Activated CD4-positive, alpha-beta T cell treated with anti-CD3 and anti-CD28 coated beads for 1 hour (primary cell): ENCODE results near the gene MRPL23.

ENCODE experiments used
- DNase-seq: peaks from one replicate; pipeline ENCODE4 v3.0.0-alpha.2; 2020

Gene MRPL23

DNA sequence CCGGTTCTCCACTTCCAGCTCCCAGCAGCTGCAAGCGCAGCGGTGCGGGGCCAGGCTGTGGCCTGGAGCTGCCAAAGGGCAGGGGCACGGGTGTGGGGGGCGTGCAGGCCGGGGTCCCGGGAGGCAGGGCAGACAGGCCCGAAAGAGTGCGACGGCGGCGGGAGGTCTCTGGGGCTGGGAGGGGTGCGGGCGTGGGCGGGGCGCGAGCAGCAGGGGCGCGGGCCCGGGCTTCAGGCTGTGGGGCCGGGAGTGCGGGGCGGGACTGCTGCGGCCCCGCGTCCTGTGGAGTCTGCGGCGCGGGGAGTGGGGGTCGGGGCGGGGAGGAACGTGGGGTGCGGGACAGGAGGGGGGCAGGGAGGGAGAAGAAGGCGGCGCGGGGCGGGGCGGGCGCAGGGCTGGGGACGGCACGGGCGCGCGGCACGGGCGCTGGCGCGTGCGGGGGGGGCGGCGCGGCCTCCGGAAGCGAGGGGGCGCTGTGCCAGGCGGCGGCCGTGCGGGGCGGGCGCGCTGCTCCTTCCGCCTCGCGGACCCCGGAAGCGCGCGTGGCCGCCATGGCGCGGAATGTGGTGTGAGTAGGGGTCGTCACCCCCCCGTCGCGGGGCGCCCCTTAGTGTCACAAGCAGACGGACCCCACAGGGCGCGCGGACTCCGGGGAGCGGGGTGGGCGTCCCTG is at the start of gene MRPL23:
MRPL23 (plus strand) TSS at position 521 of the 673 bp plus-strand sequence; CDS start at position 552, 31 bp downstream.
- no peak for DNase-seq

GRCh38 chr11:1899090-1899489 is 48.0 kb upstream of the MRPL23 start:
- DNase-seq, result no peak

DNA sequence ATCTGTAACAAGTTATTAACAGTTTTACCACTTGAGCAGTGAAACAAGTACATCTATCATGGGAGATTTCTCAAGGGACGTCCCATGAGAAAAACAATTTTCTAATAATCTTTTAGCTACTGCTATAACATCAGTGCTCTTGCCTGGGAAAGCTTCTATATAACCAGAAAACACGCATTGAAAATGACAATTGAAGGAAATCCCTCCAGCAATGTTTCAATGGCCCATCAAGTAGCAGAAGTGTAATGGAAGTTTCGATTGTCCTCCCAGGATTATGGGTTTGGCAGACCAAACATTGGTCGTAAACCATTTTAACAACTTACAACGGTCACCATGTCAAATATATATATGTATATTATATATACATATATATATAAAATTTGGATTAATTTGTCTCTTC is 47.4 kb upstream of the MRPL23 start:
- DNase-seq, result no peak

GRCh38 chr11:1906181-1906580 is 41.0 kb upstream of the MRPL23 start:
- DNase-seq, result no peak

DNA sequence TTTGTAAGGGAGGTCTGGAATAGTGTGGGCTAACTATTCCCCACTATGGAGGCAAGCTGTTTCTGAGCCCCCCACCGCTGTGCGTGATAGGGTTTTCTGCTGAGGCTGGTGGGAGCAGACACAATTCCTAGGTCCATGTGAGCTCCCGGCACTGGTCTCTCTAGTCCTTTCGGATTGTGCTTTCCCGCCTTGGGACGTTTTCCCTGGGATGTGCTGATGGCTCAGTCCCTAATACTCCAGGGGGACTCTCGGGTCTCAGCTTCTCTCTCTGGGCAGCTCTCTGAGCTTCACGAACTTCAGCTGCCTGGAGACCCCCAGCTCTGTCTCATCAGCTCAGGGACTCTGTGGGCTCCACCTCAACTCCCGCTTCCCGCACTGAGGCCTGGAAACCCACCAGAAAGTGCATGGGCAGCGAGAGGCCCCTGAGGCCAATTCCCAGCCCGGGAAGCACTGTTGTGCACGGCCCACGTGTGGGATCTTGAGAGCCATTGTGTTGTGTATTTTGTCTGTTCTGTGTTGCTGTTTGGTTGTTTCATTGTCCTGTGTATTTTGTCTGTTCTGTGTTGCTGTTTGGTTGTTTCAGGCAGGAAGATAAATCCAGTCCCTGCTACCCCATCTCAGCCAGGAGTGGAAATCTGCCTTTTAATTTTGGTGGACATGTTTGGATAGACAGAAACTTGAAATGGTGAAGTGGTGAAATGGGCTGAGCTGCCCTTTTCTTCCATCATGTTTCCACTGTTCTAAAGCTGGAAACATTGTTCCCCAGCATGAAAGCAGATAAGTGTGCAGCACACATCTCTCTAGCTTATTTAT is 40.3 kb upstream of the MRPL23 start:
- DNase-seq, result no peak

GRCh38 chr11:1908618-1909017 is 38.5 kb upstream of the MRPL23 start:
- no peak for DNase-seq

GRCh38 chr11:1909524-1909923 is 37.6 kb upstream of the MRPL23 start:
- no peak for DNase-seq

- DNase-seq, result no peak
Observed at GRCh38 chr11:1912289-1912878, 34.7 kb upstream of the MRPL23 start.

GRCh38 chr11:1913271-1914060 is 33.7 kb upstream of the MRPL23 start:
- DNase-seq, result no peak

- no peak for DNase-seq
Observed at GRCh38 chr11:1915795-1916131, 31.4 kb upstream of the MRPL23 start.

- DNase-seq, result no peak
Observed at GRCh38 chr11:1916132-1916985, 30.8 kb upstream of the MRPL23 start.

- DNase-seq, result no peak
Observed at GRCh38 chr11:1916986-1917522, 30.1 kb upstream of the MRPL23 start.

- no peak for DNase-seq
Observed at GRCh38 chr11:1917523-1918435, 29.4 kb upstream of the MRPL23 start.

DNA sequence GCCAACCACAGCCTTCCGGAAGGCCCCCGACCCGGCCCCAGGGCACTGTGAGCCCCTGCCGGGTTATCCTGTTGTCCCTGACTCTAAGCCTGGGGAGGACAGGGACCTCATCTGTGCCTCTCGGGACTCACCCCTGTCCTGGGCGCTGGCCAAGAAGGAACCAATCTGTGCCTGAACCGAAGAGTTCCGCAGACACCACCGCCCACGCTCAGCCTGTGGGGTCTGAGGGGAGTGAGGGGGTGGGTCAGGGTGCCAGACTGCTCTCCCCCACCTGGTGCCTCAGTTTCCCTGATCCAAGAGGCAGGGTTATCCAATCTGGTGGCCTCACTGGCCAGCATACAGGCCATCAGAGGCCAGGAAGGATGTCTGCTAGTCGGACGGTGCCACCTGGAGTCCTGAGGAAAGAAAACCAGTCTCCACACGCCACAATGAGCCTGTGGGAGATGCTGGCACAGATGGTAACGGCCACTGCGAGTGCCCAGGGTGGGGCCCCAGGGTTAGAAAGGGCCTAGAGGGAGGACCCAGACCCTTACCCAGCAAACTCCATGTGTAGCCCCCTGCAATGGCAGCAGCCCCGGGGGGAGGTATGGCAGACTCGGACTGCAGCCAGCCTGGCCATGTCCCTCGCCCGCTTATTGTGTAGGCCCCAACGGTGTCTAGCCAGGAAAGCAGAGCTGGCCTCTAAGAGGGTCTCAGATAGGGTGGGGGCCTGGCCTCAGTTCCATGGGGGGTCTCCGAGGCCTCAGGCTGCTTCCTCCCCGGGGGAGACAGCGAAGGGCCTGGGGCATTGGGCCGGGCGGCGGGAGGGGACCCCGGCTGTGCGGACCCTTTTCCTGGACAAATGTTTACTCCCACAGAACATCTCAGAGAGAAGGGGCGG is 28.5 kb upstream of the MRPL23 start:
- no peak for DNase-seq

DNA sequence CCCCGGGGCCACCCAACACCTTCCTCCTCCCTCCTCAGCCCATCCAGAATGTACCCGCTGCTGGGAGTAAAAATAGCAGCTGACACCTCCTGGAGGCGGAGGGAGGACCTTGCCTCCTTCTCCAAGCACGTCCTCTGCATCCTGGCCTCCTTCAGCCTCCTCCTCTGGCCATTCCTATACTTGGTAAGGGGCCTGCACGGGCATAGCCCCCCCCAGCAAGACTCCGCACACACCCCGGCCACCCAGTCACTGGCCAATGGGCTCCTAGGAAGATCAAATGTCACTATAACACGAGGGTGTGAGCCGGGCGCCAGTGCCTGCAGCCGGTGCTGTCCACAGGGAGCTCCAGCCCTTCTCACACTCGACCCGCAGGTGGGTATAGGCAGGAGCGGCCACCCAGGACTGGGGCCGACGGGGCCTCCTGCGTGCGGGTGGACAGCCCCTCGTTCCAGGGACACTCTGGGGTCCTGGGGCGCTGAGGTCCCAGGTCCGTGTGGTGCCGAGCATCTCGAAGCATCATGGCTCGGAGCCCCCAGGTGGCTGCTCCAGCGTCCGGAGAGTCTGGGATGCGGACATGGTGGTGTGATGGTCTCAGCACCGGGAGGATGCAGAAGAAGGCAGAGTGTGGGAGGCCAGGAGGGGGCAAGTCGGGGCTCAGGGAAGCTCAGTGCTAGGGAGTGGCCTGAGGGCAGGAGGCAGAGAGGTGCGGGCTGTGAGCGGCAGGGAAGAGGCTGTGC is 27.6 kb upstream of the MRPL23 start, which contains the start of gene TNNT3:
TNNT3 (plus strand) TSS at position 313 of the 737 bp plus-strand sequence. CDS start 3,172 bp downstream, outside the sequence.
- no peak for DNase-seq

GRCh38 chr11:1920128-1920908 is 26.8 kb upstream of the MRPL23 start:
- DNase-seq, result no peak

GRCh38 chr11:1920909-1921573 is 26.1 kb upstream of the MRPL23 start:
- no peak for DNase-seq
